ENCODE data around the gene CD200.

- TF ChIP-seq CTCF (IDR thresholded peaks at IDR 0.05; ENCODE audit: insufficient read depth, low read length) = no peak
- no peak for TF ChIP-seq REST (IDR thresholded peaks at IDR 0.05; ENCODE audit: insufficient replicate concordance, low read depth)
Measured at GRCh38 chr3:112331851-112332250, 1.1 kb upstream of the CD200 start.

Data from HL-60 (cell line).